Stimulated activated CD8-positive, alpha-beta memory T cell treated with anti-CD3 and anti-CD28 coated beads, Interleukin-4, amount 100 ng/mL, for 1 hour (primary cell): ENCODE data around the gene SPSB3.

Source experiments
- DNase-seq, 2 donors: peaks; one replicate each; pipeline ENCODE4 v3.0.0-alpha.2; 2020; ENCODE audit warnings: low read depth in 2 of 2, low spot score in 1 of 2

The SPSB3 gene

GRCh38 chr16:1790261-1790610 is 7.9 kb upstream of the SPSB3 start:
- DNase-seq: no peak

- DNase-seq: no peak
Observed at GRCh38 chr16:1789643-1790045, 7.3 kb upstream of the SPSB3 start.

- DNase-seq: no peak
Observed at GRCh38 chr16:1788708-1789100, 6.3 kb upstream of the SPSB3 start.

GRCh38 chr16:1788095-1788707 is 5.8 kb upstream of the SPSB3 start:
- no peak for DNase-seq

- DNase-seq: no peak
Observed at GRCh38 chr16:1787322-1788094, 5.1 kb upstream of the SPSB3 start.

- no peak for DNase-seq
Observed at GRCh38 chr16:1787056-1787321, 4.6 kb upstream of the SPSB3 start.

- DNase-seq: no peak
Observed at GRCh38 chr16:1786242-1787055, 4.1 kb upstream of the SPSB3 start.

GRCh38 chr16:1785846-1786170 is 3.4 kb upstream of the SPSB3 start:
- DNase-seq: no peak

GRCh38 chr16:1784977-1785845 is 2.8 kb upstream of the SPSB3 start:
- no peak for DNase-seq

GRCh38 chr16:1781758-1782407 is 488 bp downstream of the SPSB3 start:
- DNase-seq: no peak

- DNase-seq: no peak
Observed at GRCh38 chr16:1781254-1781653, 1.1 kb downstream of the SPSB3 start.

GRCh38 chr16:1780677-1781072 is 1.7 kb downstream of the SPSB3 start:
- no peak for DNase-seq

GRCh38 chr16:1779741-1780676 is 2.4 kb downstream of the SPSB3 start:
- no peak for DNase-seq

- DNase-seq: no peak
Observed at GRCh38 chr16:1779234-1779701, 3.1 kb downstream of the SPSB3 start.

GRCh38 chr16:1778200-1779179 is 3.9 kb downstream of the SPSB3 start:
- no peak for DNase-seq

- DNase-seq: no peak
Observed at GRCh38 chr16:1777375-1778199, 4.8 kb downstream of the SPSB3 start.

- no peak for DNase-seq
Observed at GRCh38 chr16:1776991-1777374, 5.4 kb downstream of the SPSB3 start.

GRCh38 chr16:1776672-1776955 is 5.8 kb downstream of the SPSB3 start:
- no peak for DNase-seq
